CD8-positive, alpha-beta memory T cell (primary cell): ENCODE measurements around the gene ALOX12. TPM values are rescaled to one million over a fixed set of nuclear protein-coding genes. Genes with fewer than 3 reads are reported as not detected.

Experiments
- CTCF ChIA-PET: fragments of 350-600 bp; sonication (Branson Sonifier 250); formaldehyde crosslinking; loops from one replicate; lab custom pipeline; 2021; ENCODE audit warnings: antibody characterized with exemption; lab: Charles Lee
- POLR2A ChIA-PET: fragments of 350-600 bp; sonication (Branson Sonifier 250); formaldehyde crosslinking; loops from one replicate; lab custom pipeline; 2021; ENCODE audit warnings: antibody characterized with exemption; lab: Charles Lee
- DNase-seq, 5 donors: peaks; one replicate each; pipeline versions ENCODE4 v3.0.0 to v3.0.0-alpha.2; 2020 to 2022; ENCODE audit warnings: mixed read lengths in 1 of 5
- H3K27ac ChIP-seq: one replicate; pipeline ENCODE4 v1.7.0; 2013; ENCODE audit warnings: low read depth, mild to moderate bottlenecking, low read length, moderate library complexity
- H3K27me3 ChIP-seq: 2 replicates; pipeline ENCODE4 v1.7.0; 2013; ENCODE audit warnings: low read length, mild to moderate bottlenecking; ENCODE audit not compliant: insufficient read depth, poor library complexity, severe bottlenecking
- H3K36me3 ChIP-seq: 2 replicates; pipeline ENCODE4 v1.7.0; 2013; ENCODE audit warnings: mild to moderate bottlenecking, low read length, moderate library complexity; ENCODE audit not compliant: insufficient read depth
- H3K4me1 ChIP-seq: 2 replicates; pipeline ENCODE4 v1.7.0; 2013; ENCODE audit warnings: mild to moderate bottlenecking, low read length, moderate library complexity; ENCODE audit not compliant: insufficient read depth
- H3K4me3 ChIP-seq: 2 replicates; pipeline ENCODE4 v1.7.0; 2013; ENCODE audit warnings: mild to moderate bottlenecking, low read length
- H3K9me3 ChIP-seq: 2 replicates; pipeline ENCODE4 v1.7.0; 2013; ENCODE audit warnings: mild to moderate bottlenecking, low read length
- H3K27ac Mint-ChIP-seq, 8 donors: one replicate each; pipeline ENCODE4 v1.8.0; 2020 to 2021; ENCODE audit warnings: mixed read lengths in 8 of 8, mild to moderate bottlenecking in 6 of 8, inconsistent platforms in 3 of 8, moderate library complexity in 3 of 8
- H3K27me3 Mint-ChIP-seq, 2 donors: one replicate each; pipeline ENCODE4 v1.8.0; 2020 to 2021; ENCODE audit warnings: mixed read lengths in 2 of 2, mild to moderate bottlenecking in 1 of 2, moderate library complexity in 1 of 2
- H3K36me3 Mint-ChIP-seq, 3 donors: one replicate each; pipeline ENCODE4 v1.8.0; 2020 to 2021; ENCODE audit warnings: mixed read lengths in 3 of 3, inconsistent platforms in 1 of 3, mild to moderate bottlenecking in 1 of 3
- H3K4me1 Mint-ChIP-seq, 3 donors: one replicate each; pipeline ENCODE4 v1.8.0; 2020 to 2021; ENCODE audit warnings: mixed read lengths in 3 of 3, inconsistent platforms in 1 of 3, mild to moderate bottlenecking in 1 of 3
- H3K4me3 Mint-ChIP-seq, 7 donors: one replicate each; pipeline ENCODE4 v1.8.0; 2020 to 2021; ENCODE audit warnings: mixed read lengths in 7 of 7, mild to moderate bottlenecking in 6 of 7, moderate library complexity in 4 of 7, inconsistent platforms in 2 of 7
- H3K9me3 Mint-ChIP-seq, 5 donors: one replicate each; pipeline ENCODE4 v1.8.0; 2020 to 2022; ENCODE audit warnings: mixed read lengths in 5 of 5, mild to moderate bottlenecking in 3 of 5, moderate library complexity in 2 of 5, inconsistent platforms in 1 of 5
- polyA plus RNA-seq: library from polyadenylated mRNA; unstranded; fragments of 300-500 nt; fragmentation: Illumina TruSeq; gene quantifications from one replicate; pipeline ENCODE4 v1.2.3, GENCODE V29; 2021
- total RNA-seq, 2 experiments: library from RNA; stranded (reverse); gene quantifications; one replicate each; pipeline ENCODE4 v1.2.3, GENCODE V29; 2021

The ALOX12 gene
- total and polyA plus RNA-seq, 3 experiments from 2014 or later, result 0.47 TPM; not detected in 2

DNA sequence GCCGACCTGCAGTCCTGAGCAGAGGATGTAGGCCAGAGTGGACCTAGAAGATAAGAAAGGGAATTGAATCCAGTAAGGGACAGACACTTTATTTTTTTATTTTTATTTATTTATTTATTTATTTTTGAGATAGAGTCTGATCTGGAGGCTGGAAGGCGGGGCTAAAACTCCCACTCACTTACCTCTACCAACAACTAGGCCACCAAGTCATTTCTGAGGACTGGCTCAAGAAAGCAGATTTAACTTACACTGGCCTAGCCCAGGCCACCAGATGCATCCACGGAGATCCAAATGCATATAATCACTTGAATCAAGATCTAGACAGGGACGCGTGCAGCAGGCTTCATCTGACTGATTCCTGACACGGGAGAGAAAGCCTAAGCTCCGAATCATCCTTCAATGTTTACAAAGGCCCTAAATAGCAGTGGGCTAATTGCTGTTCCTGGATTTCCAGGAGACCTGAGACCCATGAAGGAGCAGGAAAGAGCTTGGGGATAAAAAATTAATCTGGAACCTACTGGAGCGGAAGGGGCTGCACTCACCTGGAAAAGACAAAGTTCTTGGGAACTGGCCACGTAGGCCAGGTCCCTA, 1.1 kb upstream of the ALOX12 start:
- DNase-seq, result no peak
- Histone ChIP-seq H3K4me1 (no peaks in the 10 kb centered on the region), H3K27ac (peak overlapping the region; percentile 74), H3K4me3 (no peak overlapping the region), H3K27me3 (no peaks in the 10 kb centered on the region), H3K9me3 (no peaks in the 10 kb centered on the region), H3K36me3 (peaks cover 5% of the 10 kb centered on the region)
- H3K4me3 Mint-ChIP-seq, result no peak overlapping the region
- peaks cover 0 to 41% (median 12%) of the 10 kb centered on the region in 3 donors for H3K36me3 Mint-ChIP-seq
- CTCF ChIA-PET, result interaction anchor here (1.0 to 1.4 kb wide), 3 partner anchors 9 to 80 kb away, joined by 4 to 6 read pairs (median 4); no protein-coding TSS in a partner anchor
- no peaks in the 10 kb centered on the region for H3K9me3 Mint-ChIP-seq
- peaks cover 0 to 8% (median 0%) of the 10 kb centered on the region in 3 donors for H3K4me1 Mint-ChIP-seq
- H3K27me3 Mint-ChIP-seq, result no peaks in the 10 kb centered on the region
- H3K27ac Mint-ChIP-seq, result peak overlapping the region in 2 of 8 donors; percentile 17 to 45
- POLR2A ChIA-PET, result no interaction called here

DNA sequence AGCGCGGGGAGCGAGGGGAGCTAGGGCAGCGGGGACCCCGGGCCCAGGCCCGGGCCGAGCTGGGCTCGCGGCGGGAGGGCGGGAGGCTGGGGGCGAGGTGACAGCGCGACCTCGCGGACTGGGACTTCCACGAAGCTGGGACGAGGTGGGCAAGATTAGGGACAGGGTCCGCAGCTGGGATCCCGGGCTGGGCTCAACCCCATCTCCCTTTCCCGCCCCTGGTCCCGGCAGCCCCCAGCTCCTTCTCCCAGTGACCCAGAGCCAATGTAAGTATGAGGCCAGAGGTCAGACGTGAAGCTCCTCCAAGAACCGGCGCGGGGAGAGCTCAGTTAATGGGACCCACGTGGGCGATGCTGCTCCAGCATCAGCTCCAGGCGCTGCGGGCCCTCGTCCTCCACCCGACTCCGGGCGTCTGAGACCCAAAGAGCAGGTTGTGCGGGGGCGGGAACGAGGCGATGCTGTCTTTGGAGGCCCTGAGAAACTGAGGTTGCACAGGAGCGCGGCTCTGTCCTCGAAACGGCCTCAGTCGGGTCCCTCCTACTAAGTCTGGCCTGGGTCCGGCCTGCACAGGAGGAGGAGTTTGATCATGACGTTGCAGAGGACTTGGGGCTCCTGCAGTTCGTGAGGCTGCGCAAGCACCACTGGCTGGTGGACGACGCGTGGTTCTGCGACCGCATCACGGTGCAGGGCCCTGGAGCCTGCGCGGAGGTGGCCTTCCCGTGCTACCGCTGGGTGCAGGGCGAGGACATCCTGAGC, 585 bp downstream of the ALOX12 start:
- no peak overlapping the region for H3K4me3 Mint-ChIP-seq
- H3K27ac Mint-ChIP-seq, result no peak overlapping the region
- no peak overlapping the region for H3K4me3 ChIP-seq
- CTCF ChIA-PET, result interaction anchor here (1.0 to 1.1 kb wide), 2 partner anchors 8 to 89 kb away, joined by 3 to 4 read pairs; no protein-coding TSS in a partner anchor
- no peaks in the 10 kb centered on the region for H3K9me3 Mint-ChIP-seq
- POLR2A ChIA-PET, result no interaction called here
- H3K27me3 ChIP-seq, result no peaks in the 10 kb centered on the region
- H3K4me1 Mint-ChIP-seq, result peaks cover 0 to 9% (median 0%) of the 10 kb centered on the region in 3 donors
- H3K36me3 ChIP-seq, result peaks cover 12% of the 10 kb centered on the region
- H3K27me3 Mint-ChIP-seq, result peaks cover 0 to 1% of the 10 kb centered on the region in 2 donors
- no peak overlapping the region for H3K27ac ChIP-seq
- peaks cover 0 to 57% (median 18%) of the 10 kb centered on the region in 3 donors for H3K36me3 Mint-ChIP-seq
- no peaks in the 10 kb centered on the region for H3K4me1 ChIP-seq
- no peak for DNase-seq
- no peaks in the 10 kb centered on the region for H3K9me3 ChIP-seq

DNA sequence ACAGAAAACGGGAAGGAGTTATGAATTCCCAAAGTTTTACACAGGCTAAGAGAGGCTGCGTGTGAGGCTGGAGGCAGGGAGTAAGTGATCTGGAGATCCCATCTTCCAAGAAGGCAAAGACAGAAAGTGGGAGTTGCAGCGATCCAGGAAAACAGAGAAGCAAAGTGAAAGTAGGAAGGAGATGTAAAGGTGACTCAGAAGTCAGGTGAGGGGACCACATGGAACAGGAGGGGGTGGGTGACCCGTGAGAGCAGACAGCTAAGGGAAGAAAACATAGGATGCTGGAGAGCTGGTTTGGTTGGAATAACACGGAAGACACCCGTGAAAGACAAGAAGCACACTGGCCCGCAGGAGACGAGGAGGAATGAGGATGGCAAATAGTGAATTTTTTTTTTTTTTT, 1.3 kb downstream of the ALOX12 start:
- Mint-ChIP-seq H3K9me3 (no peaks in the 10 kb centered on the region), H3K4me1 (peaks cover 0 to 12% (median 3%) of the 10 kb centered on the region in 3 donors), H3K36me3 (peaks cover 3 to 64% (median 24%) of the 10 kb centered on the region in 3 donors), H3K27me3 (peaks cover 0 to 1% of the 10 kb centered on the region in 2 donors), H3K27ac (peak overlapping the region in 2 of 8 donors; percentile 5 to 25), H3K4me3 (no peak overlapping the region)
- no peak overlapping the region for H3K4me3 ChIP-seq
- H3K36me3 ChIP-seq, result peaks cover 19% of the 10 kb centered on the region
- no peaks in the 10 kb centered on the region for H3K9me3 ChIP-seq
- no peak for DNase-seq
- no peaks in the 10 kb centered on the region for H3K4me1 ChIP-seq
- CTCF ChIA-PET, result no interaction called here
- H3K27me3 ChIP-seq, result no peaks in the 10 kb centered on the region
- POLR2A ChIA-PET, result no interaction called here
- no peak overlapping the region for H3K27ac ChIP-seq

DNA sequence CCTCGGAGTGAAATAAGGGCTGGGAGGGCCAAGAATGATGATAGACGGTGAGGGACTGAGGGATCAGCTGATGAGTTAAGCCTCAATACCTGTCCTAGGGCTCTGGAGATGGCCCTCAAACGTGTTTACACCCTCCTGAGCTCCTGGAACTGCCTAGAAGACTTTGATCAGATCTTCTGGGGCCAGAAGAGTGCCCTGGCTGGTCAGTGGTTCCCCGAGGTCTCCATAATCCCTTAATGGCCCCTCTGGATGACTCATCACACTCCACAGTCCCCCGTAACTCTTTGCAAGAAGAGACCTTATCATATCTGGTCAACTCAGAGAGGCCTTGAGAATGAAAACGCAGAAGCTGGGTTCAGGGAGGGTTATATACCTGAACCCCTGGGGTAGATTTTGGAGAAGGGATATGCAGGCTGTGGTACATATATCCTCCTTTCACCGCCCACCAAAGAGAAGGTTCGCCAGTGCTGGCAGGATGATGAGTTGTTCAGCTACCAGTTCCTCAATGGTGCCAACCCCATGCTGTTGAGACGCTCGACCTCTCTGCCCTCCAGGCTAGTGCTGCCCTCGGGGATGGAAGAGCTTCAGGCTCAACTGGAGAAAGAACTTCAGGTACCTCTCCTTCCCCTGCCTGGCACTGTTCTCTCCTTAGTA, 3.1 kb downstream of the ALOX12 start:
- Histone ChIP-seq H3K36me3 (peaks cover 27% of the 10 kb centered on the region), H3K27ac (peak overlapping the region; percentile 49), H3K27me3 (no peaks in the 10 kb centered on the region), H3K4me3 (no peak overlapping the region), H3K9me3 (no peaks in the 10 kb centered on the region), H3K4me1 (no peaks in the 10 kb centered on the region)
- POLR2A ChIA-PET, result no interaction called here
- Mint-ChIP-seq H3K36me3 (peaks cover 4 to 77% (median 28%) of the 10 kb centered on the region in 3 donors), H3K27ac (peak overlapping the region in 2 of 8 donors; percentile 26 to 69), H3K4me1 (peaks cover 6 to 13% (median 13%) of the 10 kb centered on the region in 3 donors), H3K9me3 (no peaks in the 10 kb centered on the region), H3K4me3 (no peak overlapping the region), H3K27me3 (peaks cover 0 to 1% of the 10 kb centered on the region in 2 donors)
- CTCF ChIA-PET, result interaction anchor here (0.9 to 1.1 kb wide), 2 partner anchors 14 to 89 kb away, joined by 3 to 5 read pairs; no protein-coding TSS in a partner anchor
- no peak for DNase-seq

DNA sequence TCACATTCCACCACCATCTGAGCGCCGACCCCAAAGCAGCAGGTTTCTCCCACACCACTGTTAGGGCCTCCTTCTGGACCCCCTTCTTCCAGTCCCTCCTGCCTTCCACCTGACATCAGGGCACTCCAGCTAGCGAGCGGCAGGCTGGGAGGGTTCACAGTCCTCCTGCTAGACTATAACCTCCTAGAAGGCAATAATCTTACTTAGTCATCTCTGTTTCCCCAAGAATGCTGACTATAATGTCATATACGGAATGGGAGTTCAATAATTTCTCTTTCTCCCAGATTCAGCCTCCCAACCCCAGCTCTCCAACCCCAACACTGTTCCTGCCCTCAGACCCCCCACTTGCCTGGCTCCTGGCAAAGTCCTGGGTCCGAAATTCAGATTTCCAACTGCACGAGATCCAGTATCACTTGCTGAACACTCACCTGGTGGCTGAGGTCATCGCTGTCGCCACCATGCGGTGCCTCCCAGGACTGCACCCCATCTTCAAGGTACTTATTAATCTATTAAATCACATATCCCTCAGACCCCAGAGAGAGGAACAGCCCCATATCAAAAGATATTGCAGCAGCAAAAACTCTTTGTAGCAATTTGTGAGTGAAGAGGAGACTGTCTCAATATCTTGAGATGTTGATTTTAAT, 5.6 kb downstream of the ALOX12 start:
- Histone ChIP-seq H3K4me3 (no peak overlapping the region), H3K27ac (no peak overlapping the region), H3K27me3 (no peaks in the 10 kb centered on the region), H3K9me3 (no peaks in the 10 kb centered on the region), H3K4me1 (no peaks in the 10 kb centered on the region), H3K36me3 (peaks cover 27% of the 10 kb centered on the region)
- Mint-ChIP-seq H3K4me3 (no peak overlapping the region), H3K27ac (peak overlapping the region in 4 of 8 donors; percentile 66 to 85 (median 81)), H3K36me3 (peaks cover 4 to 75% (median 28%) of the 10 kb centered on the region in 3 donors), H3K9me3 (no peaks in the 10 kb centered on the region), H3K4me1 (peaks cover 15 to 20% (median 16%) of the 10 kb centered on the region in 3 donors), H3K27me3 (peaks cover 0 to 1% of the 10 kb centered on the region in 2 donors)
- POLR2A ChIA-PET, result no interaction called here
- CTCF ChIA-PET, result interaction anchor here (0.9 kb wide), 1 partner anchor 11 kb away, joined by 3 read pairs; the partner anchor contains the start of gene RNASEK
- peak in 4 of 5 donors; percentile 15 to 44 (median 24) for DNase-seq

DNA sequence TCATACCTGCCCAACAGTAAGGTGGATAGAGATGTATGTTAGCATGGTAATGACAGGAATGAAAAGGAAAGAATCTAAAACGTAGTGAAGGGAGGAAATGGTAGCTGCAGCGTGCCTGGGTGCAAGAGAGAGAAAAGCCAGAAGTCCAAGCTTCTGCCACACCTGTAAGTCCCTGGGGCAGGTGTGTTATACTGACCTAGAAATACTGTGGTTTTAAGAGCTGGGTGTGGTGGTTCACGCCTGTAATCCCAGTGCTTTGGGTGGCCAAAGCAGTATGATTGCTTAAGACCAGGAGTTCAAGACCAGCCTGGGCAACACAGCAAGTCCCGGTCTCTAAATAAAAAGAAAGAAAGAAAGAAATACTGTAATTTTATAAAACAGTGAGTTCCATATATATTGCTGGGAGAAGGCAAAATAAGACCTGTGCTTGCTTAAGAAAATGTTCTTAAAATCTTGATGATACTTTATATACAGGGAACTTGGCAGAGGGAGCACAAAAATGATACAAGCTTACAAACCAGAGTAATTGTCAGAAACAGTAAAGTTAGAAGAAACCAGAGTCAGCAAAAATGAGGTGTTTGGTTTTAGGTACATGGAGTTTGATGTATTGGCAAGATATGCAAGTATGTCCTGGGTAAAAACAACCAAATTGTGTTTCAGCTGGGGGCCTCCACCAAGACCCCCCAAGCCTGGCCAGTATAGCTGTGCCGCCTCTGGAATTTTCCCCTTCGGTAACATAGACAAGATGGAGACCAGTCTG, 6.6 kb downstream of the ALOX12 start:
- H3K4me3 ChIP-seq, result no peak overlapping the region
- no peaks in the 10 kb centered on the region for H3K27me3 ChIP-seq
- peaks cover 20 to 27% (median 24%) of the 10 kb centered on the region in 3 donors for H3K4me1 Mint-ChIP-seq
- no peak overlapping the region for H3K27ac ChIP-seq
- no peaks in the 10 kb centered on the region for H3K9me3 ChIP-seq
- H3K4me1 ChIP-seq, result no peaks in the 10 kb centered on the region
- POLR2A ChIA-PET, result no interaction called here
- peaks cover 27% of the 10 kb centered on the region for H3K36me3 ChIP-seq
- H3K9me3 Mint-ChIP-seq, result no peaks in the 10 kb centered on the region
- peak overlapping the region in 6 of 8 donors; percentile 22 to 91 (median 70) for H3K27ac Mint-ChIP-seq
- DNase-seq, result no peak
- peaks cover 0 to 1% of the 10 kb centered on the region in 2 donors for H3K27me3 Mint-ChIP-seq
- peaks cover 4 to 76% (median 25%) of the 10 kb centered on the region in 3 donors for H3K36me3 Mint-ChIP-seq
- CTCF ChIA-PET, result interaction anchor here (0.9 to 5.1 kb wide), 4 partner anchors 10 to 159 kb away, joined by 3 to 98 read pairs (median 13); partner anchors contain the start of genes BCL6B and RNASEK
- no peak overlapping the region for H3K4me3 Mint-ChIP-seq

DNA sequence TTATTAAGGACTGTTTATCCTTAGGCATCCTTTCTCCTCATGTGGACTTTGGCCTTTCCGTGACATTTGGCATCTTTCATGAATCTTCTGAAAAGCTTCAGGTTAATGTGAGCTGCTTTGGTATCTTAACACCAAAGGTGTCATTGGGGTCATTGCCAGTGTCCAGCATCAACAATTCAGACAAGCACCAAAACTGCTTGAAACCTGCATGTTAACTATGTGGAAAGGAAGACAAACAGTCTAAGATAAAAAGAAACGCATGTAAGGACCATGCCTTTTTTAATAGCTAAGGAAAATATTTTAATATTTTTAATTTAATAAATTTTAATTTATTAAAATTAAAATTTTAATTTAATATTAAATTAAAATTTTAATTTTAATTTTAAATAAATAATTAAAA, 7.9 kb downstream of the ALOX12 start:
- Mint-ChIP-seq H3K4me3 (no peak overlapping the region), H3K36me3 (peaks cover 4 to 70% (median 19%) of the 10 kb centered on the region in 3 donors), H3K27me3 (peaks cover 0 to 1% of the 10 kb centered on the region in 2 donors), H3K9me3 (no peaks in the 10 kb centered on the region), H3K4me1 (peaks cover 22 to 33% (median 30%) of the 10 kb centered on the region in 3 donors), H3K27ac (peak overlapping the region in 1 of 8 donors; percentile 17)
- Histone ChIP-seq H3K27me3 (no peaks in the 10 kb centered on the region), H3K4me1 (no peaks in the 10 kb centered on the region), H3K27ac (no peak overlapping the region), H3K4me3 (no peak overlapping the region), H3K36me3 (peaks cover 27% of the 10 kb centered on the region), H3K9me3 (no peaks in the 10 kb centered on the region)
- CTCF ChIA-PET, result interaction anchor here (0.8 to 5.1 kb wide), 18 partner anchors 7 to 531 kb away, joined by 3 to 98 read pairs (median 4); partner anchors contain the start of genes ALOX12, BCL6B, SLC16A13 and TEKT1
- POLR2A ChIA-PET, result no interaction called here
- DNase-seq, result no peak
